Nephron (organoid): ENCODE results near the gene VMAC.
A peak's percentile ranks its signal among the peaks of the same experiment; 100 is the strongest.

Experiments
- H3K27ac Mint-ChIP-seq, 3 experiments: 2 replicates each; pipeline ENCODE4 v1.8.0; 2020; ENCODE audit warnings: mixed read lengths in 3 of 3, mild to moderate bottlenecking in 2 of 3, moderate library complexity in 1 of 3
- H3K27me3 Mint-ChIP-seq: 2 replicates; pipeline ENCODE4 v1.8.0; 2021; ENCODE audit warnings: low read depth, mild to moderate bottlenecking, moderate library complexity, mixed read lengths
- H3K36me3 Mint-ChIP-seq: 2 replicates; pipeline ENCODE4 v1.8.0; 2020; ENCODE audit warnings: low read depth, mixed read lengths
- H3K4me1 Mint-ChIP-seq: 2 replicates; pipeline ENCODE4 v1.8.0; 2020; ENCODE audit warnings: mixed read lengths
- H3K4me3 Mint-ChIP-seq, 3 experiments: 2 replicates each; pipeline ENCODE4 v1.8.0; 2020; ENCODE audit warnings: mild to moderate bottlenecking in 3 of 3, mixed read lengths in 3 of 3, moderate library complexity in 2 of 3
- H3K9me3 Mint-ChIP-seq: 2 replicates; pipeline ENCODE4 v1.8.0; 2020; ENCODE audit warnings: mixed read lengths
- TF ChIP-seq, protein P1 (sequence below), 3 experiments: fragments of 200-600 bp; sonication (generic); IDR thresholded peaks; one replicate each; pipeline ENCODE4 v1.5.0; 2021; ENCODE audit warnings: antibody characterized with exemption in 3 of 3; ENCODE audit not compliant: unreplicated experiment in 3 of 3

Gene VMAC

DNA sequence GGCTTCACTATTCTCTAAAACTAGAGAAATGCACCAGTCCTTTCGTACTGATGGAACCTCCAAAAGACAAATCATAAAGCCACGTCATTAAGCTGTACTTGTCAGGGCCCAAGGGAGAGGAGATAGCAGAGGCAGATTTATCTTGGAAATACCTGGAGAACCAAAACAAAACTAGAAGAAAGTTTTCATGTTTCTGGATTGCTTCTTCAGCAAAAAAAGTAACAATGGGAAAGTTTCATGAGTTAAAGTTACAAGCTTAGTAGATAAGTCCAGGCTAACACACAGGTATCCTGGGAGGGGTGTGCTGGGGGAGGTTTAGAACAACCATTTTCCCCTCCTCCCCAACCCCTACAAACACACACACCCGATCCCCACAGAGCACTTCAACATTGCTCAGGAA is 51.7 kb downstream of the VMAC start:
- H3K9me3 Mint-ChIP-seq, result no peaks in the 10 kb centered on the region
- H3K4me3 Mint-ChIP-seq, result no peak overlapping the region
- peak overlapping the region in 2 of 3 experiments; percentile 63 to 82 for H3K27ac Mint-ChIP-seq
- H3K36me3 Mint-ChIP-seq, result no peaks in the 10 kb centered on the region
- H3K4me1 Mint-ChIP-seq, result peaks cover 81% of the 10 kb centered on the region
- TF ChIP-seq, protein P1, sequence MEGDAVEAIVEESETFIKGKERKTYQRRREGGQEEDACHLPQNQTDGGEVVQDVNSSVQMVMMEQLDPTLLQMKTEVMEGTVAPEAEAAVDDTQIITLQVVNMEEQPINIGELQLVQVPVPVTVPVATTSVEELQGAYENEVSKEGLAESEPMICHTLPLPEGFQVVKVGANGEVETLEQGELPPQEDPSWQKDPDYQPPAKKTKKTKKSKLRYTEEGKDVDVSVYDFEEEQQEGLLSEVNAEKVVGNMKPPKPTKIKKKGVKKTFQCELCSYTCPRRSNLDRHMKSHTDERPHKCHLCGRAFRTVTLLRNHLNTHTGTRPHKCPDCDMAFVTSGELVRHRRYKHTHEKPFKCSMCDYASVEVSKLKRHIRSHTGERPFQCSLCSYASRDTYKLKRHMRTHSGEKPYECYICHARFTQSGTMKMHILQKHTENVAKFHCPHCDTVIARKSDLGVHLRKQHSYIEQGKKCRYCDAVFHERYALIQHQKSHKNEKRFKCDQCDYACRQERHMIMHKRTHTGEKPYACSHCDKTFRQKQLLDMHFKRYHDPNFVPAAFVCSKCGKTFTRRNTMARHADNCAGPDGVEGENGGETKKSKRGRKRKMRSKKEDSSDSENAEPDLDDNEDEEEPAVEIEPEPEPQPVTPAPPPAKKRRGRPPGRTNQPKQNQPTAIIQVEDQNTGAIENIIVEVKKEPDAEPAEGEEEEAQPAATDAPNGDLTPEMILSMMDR (IDR thresholded peaks at IDR 0.05; ENCODE audit: unreplicated experiment in 3 of 3), result no peak
- H3K27me3 Mint-ChIP-seq, result peaks cover 4% of the 10 kb centered on the region

DNA sequence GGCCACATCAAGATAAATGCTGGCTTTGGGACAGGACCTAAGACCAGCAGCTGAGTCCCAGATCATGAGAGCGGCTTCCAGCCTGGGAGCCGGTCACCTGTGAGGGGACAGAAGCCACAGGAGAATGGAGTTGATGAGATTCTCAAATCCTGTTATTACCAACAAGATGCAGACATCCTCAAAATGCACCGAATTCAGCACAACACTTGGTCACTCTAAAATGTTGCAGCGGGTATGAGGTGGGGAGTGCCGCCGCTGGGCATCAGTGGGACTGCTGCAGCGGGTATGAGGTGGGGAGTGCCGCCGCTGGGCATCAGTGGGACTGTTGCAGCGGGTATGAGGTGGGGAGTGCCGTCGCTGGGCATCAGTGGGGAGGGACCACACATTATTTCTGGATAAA is 52.1 kb downstream of the VMAC start:
- TF ChIP-seq, protein P1 (IDR thresholded peaks at IDR 0.05; ENCODE audit: unreplicated experiment in 3 of 3), result no peak
- Mint-ChIP-seq H3K4me1 (peaks cover 78% of the 10 kb centered on the region), H3K4me3 (no peak overlapping the region), H3K27ac (peak overlapping the region in 2 of 3 experiments; percentile 63 to 82), H3K27me3 (peaks cover 4% of the 10 kb centered on the region), H3K9me3 (no peaks in the 10 kb centered on the region), H3K36me3 (no peaks in the 10 kb centered on the region)

DNA sequence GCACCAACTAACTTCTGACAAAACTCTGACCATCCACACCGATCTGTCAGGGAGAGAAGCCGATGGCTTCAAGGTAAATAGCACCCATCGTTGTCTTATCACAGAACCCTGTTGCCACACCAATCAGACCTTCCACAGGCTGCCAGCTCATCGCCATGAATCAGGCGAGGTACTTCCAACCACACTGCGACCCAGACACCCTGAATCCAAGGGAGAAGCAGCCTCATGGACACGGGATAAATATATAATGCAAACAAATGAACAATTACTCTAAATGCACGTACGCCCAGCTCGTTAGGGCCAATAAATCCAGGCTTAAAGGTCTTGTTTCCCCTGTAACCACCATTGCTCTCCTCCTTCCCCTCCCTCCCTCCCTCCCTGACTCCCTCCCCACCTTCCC is 52.5 kb downstream of the VMAC start:
- Mint-ChIP-seq H3K27ac (peak overlapping the region; percentile 60 to 82 (median 63)), H3K27me3 (peaks cover 4% of the 10 kb centered on the region), H3K4me1 (peaks cover 78% of the 10 kb centered on the region), H3K9me3 (no peaks in the 10 kb centered on the region), H3K4me3 (no peak overlapping the region), H3K36me3 (no peaks in the 10 kb centered on the region)
- TF ChIP-seq, protein P1 (IDR thresholded peaks at IDR 0.05; ENCODE audit: unreplicated experiment in 3 of 3), result no peak

DNA sequence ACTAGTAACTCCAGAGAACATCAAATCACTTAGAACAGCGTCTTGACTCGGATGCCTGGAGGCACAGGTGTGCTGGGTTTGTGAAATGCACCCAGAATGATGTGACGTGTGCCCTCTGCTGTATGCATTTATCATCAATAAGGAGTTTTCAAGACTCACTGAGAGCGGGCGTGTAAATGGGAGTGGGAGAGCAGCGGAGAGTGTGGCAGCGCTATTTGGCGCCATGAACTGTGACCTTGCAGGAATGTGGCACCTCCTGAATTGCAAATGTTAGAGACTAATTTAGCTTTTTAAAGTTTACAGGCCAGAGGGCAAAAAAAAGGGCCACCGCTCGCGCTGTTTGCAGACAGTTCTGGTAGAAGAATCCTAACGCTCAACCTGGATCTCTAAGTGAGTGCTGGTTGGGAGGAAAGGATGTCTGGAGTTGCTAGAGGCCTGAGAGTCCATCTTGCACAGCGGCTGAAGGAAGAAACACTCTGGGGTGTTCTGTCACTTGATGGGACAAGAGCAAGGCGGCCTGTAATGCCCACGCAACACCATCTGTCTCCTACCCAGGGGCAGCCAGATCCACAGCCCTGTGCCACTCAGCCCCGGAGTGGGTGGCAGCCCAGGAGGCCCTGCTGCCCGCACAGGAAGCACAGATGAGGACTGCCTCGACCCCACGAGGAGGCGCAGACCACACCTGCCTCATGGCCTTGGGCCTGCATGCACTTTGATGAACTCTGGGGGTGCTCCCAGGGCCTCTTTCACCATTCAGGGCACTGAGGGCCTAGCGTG is 53.6 kb downstream of the VMAC start:
- Mint-ChIP-seq H3K27ac (peak overlapping the region; percentile 63 to 82 (median 80)), H3K36me3 (no peaks in the 10 kb centered on the region), H3K9me3 (no peaks in the 10 kb centered on the region), H3K4me3 (no peak overlapping the region), H3K4me1 (peaks cover 77% of the 10 kb centered on the region), H3K27me3 (peaks cover 4% of the 10 kb centered on the region)
- TF ChIP-seq, protein P1 (IDR thresholded peaks at IDR 0.05; ENCODE audit: unreplicated experiment in 3 of 3), result no peak

DNA sequence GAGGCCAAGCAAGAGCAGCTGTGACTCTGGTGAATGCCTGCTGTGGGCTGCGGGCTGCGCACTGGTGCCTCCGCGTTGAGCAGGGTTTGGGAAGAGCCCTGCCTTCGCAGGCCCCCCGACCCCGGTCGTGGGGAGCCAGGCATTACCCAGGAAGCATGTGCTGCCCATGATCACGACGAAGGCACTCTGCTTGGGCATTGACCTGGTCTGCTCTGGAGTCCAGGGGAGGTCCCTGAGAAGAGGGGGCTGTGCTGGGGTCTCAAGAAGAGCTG is 54.1 kb downstream of the VMAC start:
- H3K36me3 Mint-ChIP-seq, result no peaks in the 10 kb centered on the region
- TF ChIP-seq, protein P1 (IDR thresholded peaks at IDR 0.05; ENCODE audit: unreplicated experiment in 3 of 3), result no peak
- H3K4me3 Mint-ChIP-seq, result no peak overlapping the region
- H3K9me3 Mint-ChIP-seq, result no peaks in the 10 kb centered on the region
- peaks cover 4% of the 10 kb centered on the region for H3K27me3 Mint-ChIP-seq
- H3K27ac Mint-ChIP-seq, result peak overlapping the region in 2 of 3 experiments; percentile 20 to 41
- peaks cover 72% of the 10 kb centered on the region for H3K4me1 Mint-ChIP-seq
